GM21825 (cell line): ENCODE measurements around the gene TBC1D2.
"Not testable (repeated sequence)": the region's sequence is repeated elsewhere in the genome, so short reads cannot be mapped to it uniquely, and the experiment has no call there.

ENCODE experiments used
- ATAC-seq: cut with Tn5 transposase; IDR thresholded peaks from one replicate; pipeline ENCODE4 v1.9.1; 2021; ENCODE audit warnings: mild to moderate bottlenecking, moderate library complexity; ENCODE audit not compliant: unreplicated experiment

TBC1D2 gene

GRCh38 chr9:98275159-98275558 lies 19.7 kb upstream of the TBC1D2 start:
- no peak for ATAC-seq

GRCh38 chr9:98272083-98272482 lies 16.6 kb upstream of the TBC1D2 start:
- no peak for ATAC-seq

GRCh38 chr9:98271479-98271878 lies 16.0 kb upstream of the TBC1D2 start:
- no peak for ATAC-seq

- not testable (repeated sequence) for ATAC-seq
Observed at GRCh38 chr9:98270284-98270683, 14.8 kb upstream of the TBC1D2 start.

GRCh38 chr9:98269652-98270051 lies 14.2 kb upstream of the TBC1D2 start:
- ATAC-seq: not testable (repeated sequence)

- not testable (repeated sequence) for ATAC-seq
Observed at GRCh38 chr9:98267556-98267955, 12.1 kb upstream of the TBC1D2 start.

- ATAC-seq: no peak
Observed at GRCh38 chr9:98264516-98264915, 9.1 kb upstream of the TBC1D2 start.

GRCh38 chr9:98263482-98264357 lies 8.3 kb upstream of the TBC1D2 start:
- peak; percentile 80 for ATAC-seq

- no peak for ATAC-seq
Observed at GRCh38 chr9:98263080-98263479, 7.6 kb upstream of the TBC1D2 start.

- no peak for ATAC-seq
Observed at GRCh38 chr9:98262056-98262455, 6.6 kb upstream of the TBC1D2 start.

GRCh38 chr9:98260635-98261034 lies 5.2 kb upstream of the TBC1D2 start:
- ATAC-seq: no peak

- no peak for ATAC-seq
Observed at GRCh38 chr9:98259791-98260190, 4.3 kb upstream of the TBC1D2 start.

- no peak for ATAC-seq
Observed at GRCh38 chr9:98256756-98257155, 1.3 kb upstream of the TBC1D2 start.

GRCh38 chr9:98255061-98255577 lies 330 bp downstream of the TBC1D2 start:
- peak; percentile 5 for ATAC-seq

GRCh38 chr9:98254228-98255060 lies 1.0 kb downstream of the TBC1D2 start:
- ATAC-seq: no peak

GRCh38 chr9:98253565-98253964 lies 1.9 kb downstream of the TBC1D2 start:
- no peak for ATAC-seq

GRCh38 chr9:98251551-98251950 lies 3.9 kb downstream of the TBC1D2 start:
- no peak for ATAC-seq

GRCh38 chr9:98249771-98250170 lies 5.7 kb downstream of the TBC1D2 start:
- no peak for ATAC-seq

- no peak for ATAC-seq
Observed at GRCh38 chr9:98248737-98249474, 6.5 kb downstream of the TBC1D2 start.

- no peak for ATAC-seq
Observed at GRCh38 chr9:98247831-98248657, 7.4 kb downstream of the TBC1D2 start.
